ENCODE data around the gene RAI14.
A peak's percentile ranks its signal among the peaks of the same experiment; 100 is the strongest.

The RAI14 gene

DNA sequence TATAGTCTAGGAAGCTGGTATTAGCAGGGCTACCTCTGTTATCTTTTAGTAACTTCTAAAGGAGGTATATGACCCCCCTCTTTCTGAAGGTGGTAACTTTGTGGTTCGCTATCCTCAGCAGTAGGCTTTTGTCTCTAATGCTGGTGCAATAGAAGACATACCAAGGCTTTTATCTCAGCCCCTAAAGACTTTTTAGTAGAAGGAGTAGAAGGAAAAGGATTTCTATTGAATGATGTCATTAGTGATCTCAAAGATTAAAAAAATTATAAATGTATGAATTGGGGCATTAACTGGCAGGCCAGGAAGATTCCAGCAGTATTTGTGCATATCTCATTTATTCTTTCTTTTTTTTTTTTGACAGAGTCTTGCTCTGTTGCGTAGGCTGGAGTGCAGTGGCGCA lies 78.2 kb downstream of the RAI14 start:
- no peak for TF ChIP-seq CTCF (IDR thresholded peaks at IDR 0.05; ENCODE audit: low read depth, low read length)
- no peak overlapping the region for H3K4me3 ChIP-seq (replicated peaks in 1 of 2; ENCODE audit: low read depth in 2 of 2, low read length in 2 of 2)
- DNase-seq (ENCODE audit: low read depth in 2 of 2): peak in 1 of 2 donors; percentile 25

- no peak overlapping the region for H3K4me3 ChIP-seq (replicated peaks in 1 of 2; ENCODE audit: low read depth in 2 of 2, low read length in 2 of 2)
- DNase-seq (ENCODE audit: low read depth in 2 of 2): peak; percentile 65 to 90
- TF ChIP-seq CTCF (IDR thresholded peaks at IDR 0.05; ENCODE audit: low read depth, low read length): no peak
Observed at GRCh38 chr5:34735491-34736426, 79.6 kb downstream of the RAI14 start.

GRCh38 chr5:34736445-34737115 lies 80.5 kb downstream of the RAI14 start:
- peak in 1 of 2 donors; percentile 60 for DNase-seq (ENCODE audit: low read depth in 2 of 2)
- TF ChIP-seq CTCF (IDR thresholded peaks at IDR 0.05; ENCODE audit: low read depth, low read length): no peak
- H3K4me3 ChIP-seq (replicated peaks in 1 of 2; ENCODE audit: low read depth in 2 of 2, low read length in 2 of 2): no peak overlapping the region

DNA sequence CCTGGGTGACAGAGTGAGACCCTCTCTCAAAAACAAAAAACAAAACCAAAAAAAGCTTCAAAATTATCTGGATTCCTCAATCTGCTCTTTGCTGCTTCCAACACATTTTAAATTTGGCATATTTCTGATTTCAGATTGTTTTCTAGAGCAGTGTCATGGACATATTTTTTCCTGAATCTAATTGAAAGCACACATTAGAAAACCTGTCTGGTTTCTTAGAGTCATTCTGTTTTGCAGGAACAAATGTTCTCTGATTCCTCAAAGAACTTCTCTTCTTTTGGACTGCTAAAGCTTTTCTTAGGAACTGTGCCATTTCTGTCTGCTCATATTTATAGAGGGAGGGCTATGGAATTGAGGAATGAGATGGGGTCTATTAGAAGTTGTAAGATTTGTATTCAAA lies 81.6 kb downstream of the RAI14 start:
- no peak for DNase-seq (ENCODE audit: low read depth in 2 of 2)
- no peak overlapping the region for H3K4me3 ChIP-seq (replicated peaks in 1 of 2; ENCODE audit: low read depth in 2 of 2, low read length in 2 of 2)
- TF ChIP-seq CTCF (IDR thresholded peaks at IDR 0.05; ENCODE audit: low read depth, low read length): no peak

GRCh38 chr5:34738381-34738780 lies 82.3 kb downstream of the RAI14 start:
- no peak overlapping the region for H3K4me3 ChIP-seq (replicated peaks in 1 of 2; ENCODE audit: low read depth in 2 of 2, low read length in 2 of 2)
- no peak for TF ChIP-seq CTCF (IDR thresholded peaks at IDR 0.05; ENCODE audit: low read depth, low read length)
- DNase-seq (ENCODE audit: low read depth in 2 of 2): peak in 1 of 2 donors; percentile 65

DNA sequence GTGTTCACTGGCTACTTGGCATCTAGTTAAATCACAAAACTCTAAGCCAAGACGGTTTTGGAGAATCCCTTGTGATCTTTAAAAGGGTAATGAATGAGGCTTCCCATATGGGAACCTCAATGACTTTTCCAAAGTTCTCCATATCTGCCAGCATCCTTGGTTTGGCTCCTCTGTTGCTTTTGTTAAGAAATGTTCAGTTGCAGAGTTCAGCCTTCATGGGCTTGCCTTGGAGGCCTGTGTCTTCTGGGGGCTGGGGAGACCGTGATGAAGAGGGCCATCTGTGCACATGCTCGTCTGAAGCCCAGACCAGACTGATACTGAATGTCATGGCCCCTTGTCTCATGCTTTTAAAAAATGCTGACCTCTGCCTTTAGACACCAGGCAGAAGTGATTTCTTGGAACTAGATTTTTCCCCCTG lies 84.3 kb downstream of the RAI14 start:
- TF ChIP-seq CTCF (IDR thresholded peaks at IDR 0.05; ENCODE audit: low read depth, low read length): no peak
- no peak overlapping the region for H3K4me3 ChIP-seq (replicated peaks in 1 of 2; ENCODE audit: low read depth in 2 of 2, low read length in 2 of 2)
- peak in 1 of 2 donors; percentile 41 for DNase-seq (ENCODE audit: low read depth in 2 of 2)

Data from cardiac fibroblast (primary cell).